ENCODE measurements around the gene ZBTB16. TPM values are rescaled to one million over a fixed set of nuclear protein-coding genes. Genes with fewer than 3 reads are reported as not detected.

The ZBTB16 gene
- total and polyA plus RNA-seq, 8 donors = 3.4 to 55.6 (median 9.5) TPM

DNA sequence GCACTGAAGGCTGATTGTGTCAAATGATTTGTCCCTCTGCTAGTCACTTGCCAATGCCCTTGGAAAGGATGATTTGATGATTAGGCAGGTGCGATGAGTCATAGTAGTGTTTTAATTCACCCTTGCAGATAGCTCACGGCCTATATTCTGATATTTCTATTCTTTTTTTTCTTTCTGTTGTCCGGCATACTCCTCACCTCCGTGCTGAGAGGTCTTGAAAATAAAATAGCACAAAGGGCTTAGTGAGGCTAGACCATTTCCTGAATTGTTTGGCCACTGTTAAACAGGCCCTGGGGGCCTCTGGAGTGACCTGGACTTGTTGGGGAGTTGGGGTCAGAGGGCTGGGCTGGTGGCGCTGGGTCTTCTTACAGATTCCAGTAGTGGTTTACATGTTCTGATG lies 99.8 kb downstream of the ZBTB16 start:
- TF ChIP-seq, protein P1, sequence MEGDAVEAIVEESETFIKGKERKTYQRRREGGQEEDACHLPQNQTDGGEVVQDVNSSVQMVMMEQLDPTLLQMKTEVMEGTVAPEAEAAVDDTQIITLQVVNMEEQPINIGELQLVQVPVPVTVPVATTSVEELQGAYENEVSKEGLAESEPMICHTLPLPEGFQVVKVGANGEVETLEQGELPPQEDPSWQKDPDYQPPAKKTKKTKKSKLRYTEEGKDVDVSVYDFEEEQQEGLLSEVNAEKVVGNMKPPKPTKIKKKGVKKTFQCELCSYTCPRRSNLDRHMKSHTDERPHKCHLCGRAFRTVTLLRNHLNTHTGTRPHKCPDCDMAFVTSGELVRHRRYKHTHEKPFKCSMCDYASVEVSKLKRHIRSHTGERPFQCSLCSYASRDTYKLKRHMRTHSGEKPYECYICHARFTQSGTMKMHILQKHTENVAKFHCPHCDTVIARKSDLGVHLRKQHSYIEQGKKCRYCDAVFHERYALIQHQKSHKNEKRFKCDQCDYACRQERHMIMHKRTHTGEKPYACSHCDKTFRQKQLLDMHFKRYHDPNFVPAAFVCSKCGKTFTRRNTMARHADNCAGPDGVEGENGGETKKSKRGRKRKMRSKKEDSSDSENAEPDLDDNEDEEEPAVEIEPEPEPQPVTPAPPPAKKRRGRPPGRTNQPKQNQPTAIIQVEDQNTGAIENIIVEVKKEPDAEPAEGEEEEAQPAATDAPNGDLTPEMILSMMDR (IDR thresholded peaks at IDR 0.05) = no peak
- Histone ChIP-seq H3K9me3 (no peaks in the 10 kb centered on the region), H3K4me1 (peaks cover 63 to 100% of the 10 kb centered on the region in 2 donors), H3K27ac (peak overlapping the region; percentile 75 to 84), H3K4me3 (no peak overlapping the region), H3K36me3 (peaks cover 0 to 22% of the 10 kb centered on the region in 2 donors), H3K27me3 (no peaks in the 10 kb centered on the region)
- no peak for ATAC-seq
- intact Hi-C loops (cut with DNase I) = no loop called here
- DNase-seq = no peak

DNA sequence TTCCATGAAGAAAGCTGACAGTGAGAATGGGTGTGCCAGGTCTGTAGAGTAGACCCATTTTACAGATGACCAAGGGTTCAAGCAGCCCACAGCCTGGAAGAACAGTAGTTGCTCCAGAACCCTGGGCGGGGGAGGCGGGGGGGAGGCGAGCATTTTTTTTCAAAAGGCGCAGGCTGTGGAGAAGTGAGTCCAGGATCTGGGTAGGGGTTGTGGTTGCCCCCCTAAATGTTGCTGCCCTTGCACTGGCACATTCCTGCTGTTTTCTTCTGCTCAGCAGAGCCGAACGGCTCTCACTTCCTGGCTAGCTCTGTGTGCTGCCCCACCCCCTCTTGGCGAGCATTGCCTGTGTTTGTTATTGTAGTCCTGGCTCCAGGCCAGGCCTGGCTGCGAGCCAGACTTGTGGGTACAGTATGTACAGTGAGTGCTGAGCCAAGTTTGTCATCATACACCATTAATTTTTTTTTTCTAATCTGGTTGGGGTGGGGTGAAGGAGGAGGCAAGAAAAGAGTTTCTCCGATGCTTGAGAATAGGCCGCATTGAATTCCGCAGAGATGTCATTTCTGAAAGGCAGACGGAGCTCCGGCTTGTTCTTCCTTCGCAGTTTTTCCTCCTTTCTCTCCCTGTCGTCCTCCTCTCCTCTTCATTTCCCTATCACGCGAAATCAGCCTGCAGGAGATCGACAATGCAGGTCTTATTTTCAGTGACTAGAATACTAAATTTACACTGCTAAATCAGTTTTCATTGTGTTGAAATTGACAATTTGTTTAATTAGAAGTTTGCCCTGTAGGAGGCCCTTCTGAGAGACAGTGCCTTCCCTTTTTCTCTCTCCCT lies 100.5 kb downstream of the ZBTB16 start:
- DNase-seq (peak; percentile 96 to 99 (median 98)), ATAC-seq (peak; percentile 79)
- Histone ChIP-seq H3K4me1 (peaks cover 63 to 100% of the 10 kb centered on the region in 2 donors), H3K27me3 (no peaks in the 10 kb centered on the region), H3K36me3 (peaks cover 0 to 22% of the 10 kb centered on the region in 2 donors), H3K9me3 (no peaks in the 10 kb centered on the region), H3K4me3 (peak overlapping the region in 1 of 2 donors; percentile 6), H3K27ac (peak overlapping the region; percentile 75 to 84)
- TF ChIP-seq, protein P1 (IDR thresholded peaks at IDR 0.05) = no peak
- intact Hi-C loops (cut with DNase I) = loop anchor here in 1 of 2 donors (10.0 kb wide), 1 partner anchor 95 kb away; no protein-coding TSS in a partner anchor

DNA sequence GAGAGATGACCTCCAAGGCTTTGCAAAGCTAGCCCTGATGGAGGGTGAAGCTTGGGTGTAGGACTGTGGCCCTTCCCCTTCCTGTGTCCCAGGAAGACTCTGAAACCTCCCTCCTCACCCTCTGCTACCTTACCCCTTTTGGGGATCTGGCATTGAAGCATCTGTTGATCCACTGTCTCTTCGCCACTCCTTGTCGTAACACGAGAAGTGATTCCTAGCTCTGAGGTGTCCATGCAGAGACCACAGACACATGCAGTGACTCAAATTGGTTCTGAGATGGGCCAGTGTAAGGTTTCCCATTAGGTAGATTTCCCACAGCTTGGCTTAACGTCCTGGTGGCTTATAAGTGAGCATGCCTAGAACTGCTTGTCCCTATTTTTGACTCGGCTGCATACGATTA lies 101.4 kb downstream of the ZBTB16 start:
- Histone ChIP-seq H3K27ac (peak overlapping the region; percentile 75 to 84), H3K4me3 (no peak overlapping the region), H3K27me3 (no peaks in the 10 kb centered on the region), H3K36me3 (peaks cover 0 to 22% of the 10 kb centered on the region in 2 donors), H3K9me3 (no peaks in the 10 kb centered on the region), H3K4me1 (peaks cover 70 to 100% of the 10 kb centered on the region in 2 donors)
- TF ChIP-seq, protein P1 (IDR thresholded peaks at IDR 0.05) = no peak
- ATAC-seq (no peak), DNase-seq (no peak)
- intact Hi-C loops (cut with DNase I) = loop anchor here in 1 of 2 donors (10.0 kb wide), 1 partner anchor 96 kb away; no protein-coding TSS in a partner anchor

DNA sequence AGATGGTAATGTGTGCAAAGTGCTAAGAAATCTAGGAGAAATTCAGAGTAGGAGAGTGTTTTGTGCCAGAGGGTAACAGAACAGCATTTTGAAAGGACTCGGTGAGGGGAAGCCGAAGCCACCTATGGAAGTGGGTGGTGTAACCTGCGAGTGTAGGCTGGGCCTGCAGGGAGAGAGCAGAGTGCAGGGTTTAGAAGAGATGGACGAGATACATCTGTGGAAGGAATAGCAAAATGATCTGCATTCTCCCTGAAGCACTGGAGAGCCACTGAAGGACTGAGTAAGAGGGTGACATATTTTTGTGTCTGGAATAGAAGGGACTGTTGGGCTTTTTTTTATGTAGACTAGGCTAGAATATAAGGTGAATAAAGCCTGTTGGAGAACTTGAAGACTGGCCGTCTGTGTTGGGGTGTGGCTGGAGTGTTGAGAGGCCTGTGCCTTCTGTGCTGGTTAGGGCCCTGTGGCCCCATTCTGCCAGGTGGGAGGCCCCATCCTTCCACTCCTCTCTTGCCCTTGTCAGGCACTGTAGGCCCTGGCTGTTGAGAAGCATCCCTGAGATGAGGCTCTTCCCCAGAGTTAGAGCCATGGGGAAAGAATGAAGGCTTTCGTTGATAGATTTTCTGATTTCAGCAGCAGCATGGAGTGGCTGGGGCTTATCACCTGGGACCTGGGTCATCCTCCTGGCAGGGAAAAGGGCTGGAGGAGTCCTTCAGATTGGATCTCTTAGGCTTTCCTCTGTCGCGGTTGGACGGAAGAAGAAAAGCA lies 102.2 kb downstream of the ZBTB16 start:
- DNase-seq = no peak
- peak overlapping the region; percentile 75 to 84 for H3K27ac ChIP-seq
- no peak overlapping the region for H3K4me3 ChIP-seq
- peaks cover 0 to 17% of the 10 kb centered on the region in 2 donors for H3K36me3 ChIP-seq
- ATAC-seq = no peak
- TF ChIP-seq, protein P1 (IDR thresholded peaks at IDR 0.05) = no peak
- H3K9me3 ChIP-seq = no peaks in the 10 kb centered on the region
- intact Hi-C loops (cut with DNase I) = loop anchor here in 1 of 2 donors (10.0 kb wide), 1 partner anchor 97 kb away; no protein-coding TSS in a partner anchor
- H3K27me3 ChIP-seq = no peaks in the 10 kb centered on the region
- peaks cover 76 to 99% of the 10 kb centered on the region in 2 donors for H3K4me1 ChIP-seq

All from left lung (tissue), 10 donors.